ENCODE data around the gene RFPL2. TPM values are rescaled to one million over a fixed set of nuclear protein-coding genes. Genes with fewer than 3 reads are reported as not detected.
A peak's percentile ranks its signal among the peaks of the same experiment; 100 is the strongest.

Gene RFPL2
- total RNA-seq, result under 1 TPM in 2 of 3 donors, not detected in 1; 0.14 to 0.34 TPM
- 0.07 TPM for total RNA-seq (2013)

DNA sequence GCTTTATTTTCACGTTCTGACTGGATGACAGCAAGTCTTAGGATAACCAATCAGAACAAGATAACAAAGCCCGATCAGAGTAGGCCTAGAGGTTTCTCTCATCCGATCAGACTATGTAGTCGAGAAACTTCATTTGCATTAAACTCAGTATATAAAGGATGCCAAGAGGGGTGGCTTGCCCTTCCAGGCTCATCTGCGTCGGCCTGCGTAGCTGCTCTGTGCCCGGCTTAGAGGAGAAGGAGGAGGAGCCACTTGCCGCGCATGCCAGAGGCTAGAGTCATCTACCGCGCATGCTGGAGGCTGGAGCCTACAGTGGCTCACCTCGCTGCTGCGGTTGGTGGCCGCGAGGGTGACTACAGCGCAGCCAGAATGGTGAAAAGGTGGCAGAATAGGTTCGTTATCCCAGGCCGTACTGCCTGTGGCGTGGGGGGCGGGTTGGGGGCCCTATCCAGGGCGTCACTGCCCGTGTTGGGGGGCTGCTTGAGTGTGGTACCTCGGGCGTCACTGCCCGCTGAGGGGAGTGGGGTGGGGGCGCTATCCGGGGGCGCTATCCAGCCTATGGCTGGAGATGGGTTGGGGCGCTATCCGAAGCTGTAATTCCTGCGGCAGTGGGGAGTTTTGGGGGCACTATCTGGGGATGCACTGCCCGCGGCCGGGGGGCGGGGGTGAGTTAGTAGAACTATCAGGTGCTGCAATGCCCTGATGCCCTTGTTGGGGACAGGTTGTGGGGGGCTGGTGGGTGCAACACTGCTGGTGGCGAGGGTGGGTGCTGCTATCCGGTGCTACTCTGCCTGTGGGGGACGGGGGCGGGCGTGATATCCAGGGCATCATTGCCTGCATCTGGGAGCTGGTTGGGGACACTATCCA lies at the start of gene RFPL2:
RFPL2 (minus strand) TSS at position 218 of the 867 bp plus-strand sequence. CDS start 2,622 bp downstream, outside the sequence.
- H3K27me3 ChIP-seq (ENCODE audit: control insufficient read depth, insufficient read depth, low read length), result peaks cover 4% of the 10 kb centered on the region
- H3K9me3 ChIP-seq (ENCODE audit: control insufficient read depth, insufficient read depth, low read length), result no peaks in the 10 kb centered on the region
- no peak for TF ChIP-seq CTCF (IDR thresholded peaks at IDR 0.05)
- WGBS (ENCODE audit: insufficient coverage), result 77% methylated on average over 41 of the region's 41 CpGs
- Mint-ChIP-seq H3K4me1 (peaks cover 16 to 37% of the 10 kb centered on the region in 2 donors), H3K9me3 (no peaks in the 10 kb centered on the region), H3K4me3 (peak within 1 kb of the TSS; percentile 81), H3K27me3 (ENCODE audit: low read depth in 2 of 2) (peaks cover 18 to 26% of the 10 kb centered on the region in 2 donors), H3K36me3 (no peaks in the 10 kb centered on the region), H3K27ac (peak within 1 kb of the TSS in 1 of 2 donors; percentile 0)
- DNase-seq, result peak in 1 of 2 donors; percentile 64
- H3K36me3 ChIP-seq (ENCODE audit: control insufficient read depth, insufficient read depth, low read length), result no peaks in the 10 kb centered on the region
- intact Hi-C loops (cut with micrococcal nuclease), result loop anchor here (10.0 kb wide), 1 partner anchor 270 kb away; the partner anchor contains the start of gene FBXO7
- peaks cover 62% of the 10 kb centered on the region for H3K4me1 ChIP-seq (ENCODE audit: control insufficient read depth, insufficient read depth, low read length)
- no peak within 1 kb of the TSS for H3K4me3 ChIP-seq (ENCODE audit: low read length)
- H3K27ac ChIP-seq (ENCODE audit: low read length), result no peak within 1 kb of the TSS
- peak; percentile 31 to 78 (median 76) for ATAC-seq

DNA sequence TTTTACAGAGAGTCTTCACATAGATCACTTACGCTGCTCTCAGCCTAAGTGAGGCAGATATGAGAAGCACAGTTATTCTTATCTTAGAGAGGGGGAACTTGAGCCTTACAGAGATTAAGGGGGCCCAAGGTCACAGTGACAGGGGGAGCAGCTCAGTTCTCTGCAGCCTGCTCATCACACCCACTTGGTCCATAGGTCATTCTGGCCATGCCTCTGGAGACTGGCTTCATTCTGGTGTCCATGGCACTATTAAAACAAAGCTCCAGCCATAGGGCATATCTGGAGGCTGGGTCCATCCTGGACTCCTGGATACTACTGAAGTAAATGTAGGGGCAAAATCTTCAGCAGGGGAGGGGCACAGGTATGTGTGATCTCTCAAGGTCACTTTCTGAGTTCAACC lies 44.4 kb upstream of the RFPL2 start:
- Mint-ChIP-seq H3K36me3 (no peaks in the 10 kb centered on the region), H3K27me3 (ENCODE audit: low read depth in 2 of 2) (peaks cover 15 to 45% of the 10 kb centered on the region in 2 donors), H3K4me3 (no peak overlapping the region), H3K4me1 (no peaks in the 10 kb centered on the region), H3K9me3 (no peaks in the 10 kb centered on the region), H3K27ac (no peak overlapping the region)
- Histone ChIP-seq H3K36me3 (ENCODE audit: control insufficient read depth, insufficient read depth, low read length) (no peaks in the 10 kb centered on the region), H3K9me3 (ENCODE audit: control insufficient read depth, insufficient read depth, low read length) (no peaks in the 10 kb centered on the region), H3K4me1 (ENCODE audit: control insufficient read depth, insufficient read depth, low read length) (no peaks in the 10 kb centered on the region), H3K4me3 (ENCODE audit: low read length) (no peak overlapping the region), H3K27me3 (ENCODE audit: control insufficient read depth, insufficient read depth, low read length) (no peaks in the 10 kb centered on the region), H3K27ac (ENCODE audit: low read length) (no peak overlapping the region)
- DNase-seq (no peak), ATAC-seq (no peak)
- intact Hi-C loops (cut with micrococcal nuclease), result no loop called here
- no peak for TF ChIP-seq CTCF (IDR thresholded peaks at IDR 0.05)
- 80% methylated on average over 1 of the region's 1 CpG for WGBS (ENCODE audit: insufficient coverage)

GRCh38 chr22:32248276-32248675 lies 43.4 kb upstream of the RFPL2 start:
- Histone ChIP-seq H3K36me3 (ENCODE audit: control insufficient read depth, insufficient read depth, low read length) (no peaks in the 10 kb centered on the region), H3K4me1 (ENCODE audit: control insufficient read depth, insufficient read depth, low read length) (no peaks in the 10 kb centered on the region), H3K4me3 (ENCODE audit: low read length) (no peak overlapping the region), H3K27ac (ENCODE audit: low read length) (no peak overlapping the region), H3K27me3 (ENCODE audit: control insufficient read depth, insufficient read depth, low read length) (no peaks in the 10 kb centered on the region), H3K9me3 (ENCODE audit: control insufficient read depth, insufficient read depth, low read length) (no peaks in the 10 kb centered on the region)
- WGBS (ENCODE audit: insufficient coverage), result 11% methylated on average over 1 of the region's 1 CpG
- DNase-seq (no peak), ATAC-seq (no peak)
- Mint-ChIP-seq H3K4me1 (no peaks in the 10 kb centered on the region), H3K36me3 (no peaks in the 10 kb centered on the region), H3K4me3 (no peak overlapping the region), H3K27ac (no peak overlapping the region), H3K9me3 (no peaks in the 10 kb centered on the region), H3K27me3 (ENCODE audit: low read depth in 2 of 2) (peaks cover 17 to 48% of the 10 kb centered on the region in 2 donors)
- TF ChIP-seq CTCF (IDR thresholded peaks at IDR 0.05), result no peak
- intact Hi-C loops (cut with micrococcal nuclease), result no loop called here

All from natural killer cell (primary cell).